ENCODE results near the gene CELSR3.

Gene CELSR3

DNA sequence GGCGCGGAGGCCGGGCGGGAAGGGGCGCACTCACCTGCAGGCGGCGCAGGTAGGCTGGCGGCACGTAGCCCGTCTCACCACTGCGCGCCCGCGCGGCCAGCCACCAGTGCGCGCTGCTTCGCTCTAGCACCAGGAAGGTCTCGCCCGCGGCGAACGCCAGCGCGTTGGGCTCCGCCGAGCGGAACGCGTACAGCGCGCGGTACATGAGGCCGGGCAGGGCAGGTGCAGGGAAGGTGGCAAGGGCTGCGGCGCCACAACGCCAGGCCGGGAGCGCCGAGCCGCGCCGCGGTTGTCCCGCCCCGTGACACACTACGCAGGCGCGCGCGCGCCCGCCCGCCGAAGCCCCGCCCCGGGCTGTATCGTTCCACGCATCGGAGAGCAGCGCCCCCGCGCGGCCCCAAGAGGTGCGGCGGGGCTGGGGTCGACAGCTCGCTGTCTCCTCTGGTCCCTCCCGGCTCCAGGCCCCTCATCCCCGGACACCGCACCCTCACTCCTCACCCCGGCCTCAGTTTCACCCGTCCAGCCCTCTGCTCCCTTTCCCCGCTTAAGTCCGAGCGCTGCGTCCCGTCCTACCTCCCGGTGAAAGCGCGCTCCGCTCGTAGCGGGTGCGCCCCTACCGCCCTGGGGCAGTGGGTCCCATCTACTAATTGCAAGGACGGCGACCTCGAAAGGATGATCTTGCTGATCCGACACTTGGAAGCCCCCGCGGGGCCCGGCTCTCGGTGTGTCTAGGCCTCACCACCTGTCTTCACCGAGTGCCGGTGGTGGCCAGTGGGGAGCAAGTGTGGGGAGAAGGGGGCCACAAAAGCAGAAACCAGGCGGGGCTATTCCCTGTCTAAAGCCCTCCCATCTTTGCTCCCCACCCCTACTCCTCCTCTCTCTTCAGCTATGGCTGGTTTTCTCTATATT, 23.2 kb upstream of the CELSR3 start, which contains the start of gene NCKIPSD:
Gene NCKIPSD (minus strand): TSS at position 313 of the 909 bp plus-strand sequence. CDS start 108 bp downstream, at position 205.
- DNase-seq (ENCODE audit: low spot score): peak; percentile 99

DNA sequence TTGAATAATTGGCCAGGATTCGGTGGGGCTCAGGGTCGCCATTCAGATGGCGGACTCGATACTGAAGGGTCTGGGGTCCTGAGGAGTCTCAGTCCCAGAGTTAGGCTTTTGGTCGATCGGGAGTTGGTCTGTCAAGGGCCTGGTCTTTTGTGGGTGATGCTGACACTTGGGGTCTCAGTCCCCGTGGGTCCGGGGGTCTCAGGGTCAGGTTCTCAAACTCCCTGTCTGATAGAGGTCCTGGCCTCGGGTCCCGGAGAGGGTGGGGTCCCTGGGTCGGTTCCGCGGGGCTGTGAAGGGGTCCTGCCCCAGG, 22.6 kb upstream of the CELSR3 start:
- no peak for DNase-seq (ENCODE audit: low spot score)

DNA sequence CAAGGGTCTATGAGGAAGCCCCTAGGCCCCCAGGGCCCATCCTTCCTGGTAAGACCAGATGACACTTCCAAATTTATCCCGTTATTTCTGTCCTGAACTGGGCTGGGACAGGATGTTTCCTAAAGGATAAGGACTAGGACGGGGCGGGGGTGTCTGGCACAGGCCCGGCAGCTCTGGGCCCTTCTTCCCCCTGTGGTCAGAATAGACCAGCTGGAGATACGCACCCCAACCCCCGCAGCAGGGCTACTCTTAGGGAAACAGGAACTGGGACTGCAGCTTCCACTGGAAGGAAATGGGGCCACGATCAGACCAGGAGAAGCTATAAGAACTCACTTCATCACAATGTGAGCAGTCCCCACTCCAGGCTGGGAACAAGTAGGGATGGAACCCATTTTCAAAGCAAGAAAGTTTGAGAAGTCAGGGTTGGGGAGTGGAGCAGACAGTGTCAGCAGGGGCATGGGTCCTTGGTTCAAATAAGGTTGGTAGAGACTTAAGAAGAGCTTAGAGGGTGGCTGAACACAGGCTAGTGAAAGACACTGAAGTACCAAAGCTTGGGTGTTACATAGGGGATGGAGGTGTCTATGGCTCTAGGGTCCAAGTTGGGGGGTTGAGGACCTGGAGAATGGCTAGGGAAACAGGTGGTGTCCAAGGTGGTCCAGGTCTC, 21.9 kb upstream of the CELSR3 start:
- peak; percentile 37 for DNase-seq (ENCODE audit: low spot score)

DNA sequence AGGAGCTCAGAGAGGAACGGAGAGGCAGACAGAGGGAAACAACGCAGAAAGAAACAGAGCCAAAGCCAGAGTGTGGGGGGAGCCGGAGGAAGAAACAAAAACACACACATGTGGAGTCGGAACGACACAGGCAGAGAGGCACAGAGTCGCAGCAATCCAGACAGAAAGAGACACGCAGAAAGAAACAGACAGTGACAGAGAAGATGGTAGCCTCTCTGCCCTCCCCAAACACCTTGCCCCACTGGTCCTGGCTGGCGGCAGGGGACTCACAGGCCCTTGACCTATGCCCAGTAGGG, 21.3 kb upstream of the CELSR3 start:
- no peak for DNase-seq (ENCODE audit: low spot score)

DNA sequence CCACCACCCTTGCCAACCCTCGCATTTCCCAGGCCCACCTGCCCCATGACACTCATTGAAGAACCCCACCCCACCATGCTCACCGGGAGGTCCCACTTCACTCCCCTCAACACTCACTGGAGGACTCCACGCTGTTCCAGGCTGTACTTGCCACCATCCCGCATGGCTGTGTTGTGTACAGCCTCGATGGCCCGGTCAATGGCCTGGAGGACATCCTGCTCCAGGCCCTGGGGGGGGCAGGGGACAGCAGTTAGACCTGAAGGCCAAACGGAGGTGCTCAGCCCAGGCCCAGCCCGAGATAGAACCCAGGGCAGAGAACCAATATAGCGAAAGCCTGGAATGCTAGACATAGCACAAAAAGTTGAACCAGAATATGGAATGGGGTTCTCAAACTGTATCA, 20.1 kb upstream of the CELSR3 start:
- DNase-seq (ENCODE audit: low spot score): no peak

DNA sequence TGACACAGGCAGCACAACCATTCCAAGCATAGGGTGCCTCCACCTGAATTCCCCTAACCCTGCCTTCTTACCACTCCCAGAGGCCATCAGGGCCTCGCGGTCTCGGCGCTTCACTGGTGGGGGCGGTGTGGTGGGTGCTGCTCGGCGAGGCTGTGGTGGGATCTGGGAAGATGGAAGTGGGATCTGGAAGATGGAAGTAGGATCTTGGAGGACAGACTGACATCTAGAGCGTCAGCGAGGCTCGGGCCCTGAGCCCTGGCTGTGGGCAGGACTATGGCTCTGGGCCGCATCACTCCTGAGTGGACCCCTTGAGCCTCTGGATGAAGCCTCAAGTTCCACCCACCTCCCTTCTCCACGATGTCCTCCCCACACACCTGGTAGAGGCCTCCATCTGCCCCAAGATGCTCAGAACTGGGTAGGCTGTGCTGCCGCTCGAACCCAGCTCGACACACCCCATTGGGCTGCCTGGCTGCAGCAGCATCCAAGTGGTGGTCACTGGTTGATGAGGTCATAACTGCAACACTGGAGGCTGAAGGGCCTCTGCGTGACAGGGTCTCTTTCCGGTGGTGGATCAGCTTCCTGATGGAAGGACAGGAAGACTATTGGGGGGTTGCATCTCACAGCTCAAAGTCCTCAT, 19.4 kb upstream of the CELSR3 start:
- DNase-seq (ENCODE audit: low spot score): no peak

DNA sequence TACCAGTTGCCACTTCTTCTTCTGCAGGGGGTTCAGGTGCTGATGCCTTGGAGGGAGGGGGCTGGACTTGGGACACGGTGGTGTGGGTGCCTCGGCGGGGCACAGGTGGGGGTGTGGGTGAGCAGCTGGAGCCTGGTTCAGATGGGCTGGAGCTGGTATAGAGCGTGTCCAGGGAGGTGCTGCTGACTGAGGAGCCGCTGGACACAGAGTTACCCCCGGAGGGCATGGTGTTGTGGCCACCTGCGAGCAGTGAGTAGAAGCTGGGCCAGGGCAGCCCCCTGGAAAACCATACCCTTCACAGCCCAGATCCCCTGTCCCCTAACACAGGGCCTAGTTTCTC, 18.8 kb upstream of the CELSR3 start:
- DNase-seq (ENCODE audit: low spot score): no peak

DNA sequence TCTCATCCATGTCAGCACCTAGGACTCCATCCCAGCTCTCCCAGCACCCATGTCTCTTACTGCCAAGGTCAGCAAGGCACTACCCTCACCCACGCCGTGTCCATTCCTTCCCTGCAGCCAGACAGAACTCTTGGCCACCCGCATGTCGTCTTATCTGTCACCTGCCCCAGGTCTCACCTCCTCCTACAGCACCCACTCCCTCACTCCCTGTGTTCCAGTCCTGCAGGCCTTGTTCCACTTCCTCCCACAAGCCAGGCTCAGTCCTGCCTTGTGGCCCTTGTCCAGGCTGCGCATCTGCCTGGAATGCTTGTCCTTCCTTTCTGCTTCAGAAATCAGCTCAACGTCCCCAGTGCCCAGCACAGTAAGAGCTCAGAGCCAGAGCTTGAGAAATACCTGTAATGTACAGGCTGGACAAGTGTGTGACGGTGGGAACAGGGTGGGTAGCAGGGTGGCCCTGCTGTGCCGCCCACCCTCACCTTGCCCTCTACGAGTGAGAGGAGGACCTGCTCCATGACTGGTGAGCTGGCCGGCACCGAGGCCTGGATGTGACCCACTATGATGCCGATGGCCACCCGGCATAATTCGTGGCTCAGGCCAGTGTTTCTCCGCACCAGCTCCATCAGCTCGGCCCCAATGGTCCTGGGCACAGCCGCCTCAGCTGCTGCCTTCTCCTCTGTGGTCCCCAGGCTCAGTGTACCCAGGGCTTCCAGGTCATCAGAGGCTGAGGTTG, 18.3 kb upstream of the CELSR3 start:
- no peak for DNase-seq (ENCODE audit: low spot score)

DNA sequence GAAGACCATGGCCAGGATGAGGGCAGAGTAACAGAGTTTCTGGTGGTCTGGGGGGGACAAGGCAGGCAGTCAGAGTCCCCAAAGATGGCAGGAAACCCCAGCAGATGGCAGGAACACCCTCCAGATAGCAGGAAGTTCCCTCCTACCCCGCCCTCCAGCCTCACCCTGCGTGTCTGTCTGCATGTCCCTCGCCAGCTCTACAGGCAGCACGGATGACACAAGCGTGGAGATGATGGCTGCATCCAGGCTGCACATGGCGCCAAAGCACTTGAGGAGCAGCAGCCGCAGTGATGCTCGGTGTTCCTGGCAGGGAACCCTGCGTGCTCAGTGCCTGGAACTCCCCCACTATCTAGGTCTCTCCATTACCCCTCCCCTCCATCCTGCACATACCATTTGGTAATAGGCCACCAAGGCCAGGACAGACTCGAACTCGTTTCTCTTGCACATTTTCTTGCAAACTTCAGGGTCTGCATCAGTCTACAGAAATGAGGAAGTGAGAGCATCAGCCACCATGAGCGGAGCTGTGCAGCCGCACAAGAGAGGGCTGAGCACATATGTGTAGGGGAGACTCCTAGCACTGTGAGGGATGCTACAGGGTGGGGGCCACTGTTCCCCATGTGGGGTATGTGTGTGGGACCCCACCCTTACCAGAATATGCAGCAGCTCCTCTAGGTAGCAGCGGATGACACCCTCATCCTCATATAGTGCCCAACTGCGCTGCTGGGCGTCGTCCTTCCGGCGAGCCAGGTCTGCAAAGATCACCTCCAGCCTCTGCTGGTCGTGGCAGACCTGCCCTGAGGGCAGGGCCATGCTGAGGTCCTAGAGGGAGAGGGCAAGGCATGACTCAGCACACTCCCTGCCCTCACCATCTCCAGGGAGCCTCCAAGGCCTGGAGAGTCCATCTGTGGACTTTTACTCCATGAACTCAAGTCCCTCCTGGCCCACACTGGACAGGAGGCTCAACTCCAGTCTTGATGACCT, 17.0 kb upstream of the CELSR3 start:
- no peak for DNase-seq (ENCODE audit: low spot score)

DNA sequence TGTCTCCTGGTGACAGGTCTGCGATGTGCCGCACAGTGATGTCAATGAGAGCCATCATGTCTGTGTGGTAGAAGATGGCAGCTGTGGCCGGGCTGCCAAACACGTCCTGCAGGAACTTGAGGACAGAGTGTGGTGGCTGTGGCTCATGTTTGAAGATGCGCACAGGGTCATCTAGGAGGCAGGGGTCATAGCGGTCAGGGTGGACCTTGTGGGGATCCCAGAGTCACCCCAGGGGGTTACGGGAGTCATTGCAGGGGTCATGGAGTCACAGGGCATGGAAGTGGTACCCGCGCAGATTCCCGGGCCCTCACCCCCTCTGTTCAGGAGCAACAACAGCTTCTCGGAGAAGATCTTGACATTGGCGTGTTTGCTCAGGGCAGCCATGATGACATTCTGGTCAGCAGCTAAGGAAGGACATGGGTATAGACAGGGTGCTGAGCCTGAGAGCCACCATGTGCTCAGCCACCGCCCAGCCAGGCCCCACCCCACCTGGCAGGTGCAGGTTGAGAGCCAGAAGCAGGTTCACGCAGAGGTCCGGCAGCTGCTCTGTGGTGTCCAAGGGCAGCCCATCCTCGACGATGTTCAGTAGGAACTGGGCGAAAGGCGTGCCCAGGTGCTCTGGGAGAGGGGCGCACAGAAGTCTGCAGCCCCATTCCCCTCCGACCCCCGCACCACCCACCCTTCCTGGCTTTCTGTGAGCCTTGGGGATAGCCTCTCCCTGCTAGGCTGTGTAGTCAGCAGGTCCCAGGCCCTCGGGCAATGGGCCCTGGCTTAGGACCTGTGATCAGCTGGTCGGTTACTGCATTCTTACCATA, 16.1 kb upstream of the CELSR3 start:
- DNase-seq (ENCODE audit: low spot score): no peak

DNA sequence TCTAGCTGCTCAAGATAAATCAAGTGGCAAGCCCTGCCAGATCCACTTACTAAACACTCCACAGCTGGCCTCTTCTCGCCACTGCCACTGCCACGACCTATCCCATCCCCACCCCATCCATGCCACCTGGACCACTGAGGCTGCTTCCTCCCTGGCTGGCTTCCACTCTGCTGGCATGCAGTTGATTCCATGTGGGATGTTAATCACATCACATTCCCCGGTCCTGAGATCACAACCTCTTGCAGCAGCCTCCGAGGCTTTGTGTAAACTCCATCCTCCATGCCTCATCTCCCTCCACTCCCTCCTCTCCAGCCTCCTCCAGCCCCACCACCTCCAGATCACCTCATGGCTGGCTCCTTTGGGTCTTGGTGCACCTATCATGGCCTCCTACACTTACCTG, 15.4 kb upstream of the CELSR3 start:
- DNase-seq (ENCODE audit: low spot score): peak; percentile 37

DNA sequence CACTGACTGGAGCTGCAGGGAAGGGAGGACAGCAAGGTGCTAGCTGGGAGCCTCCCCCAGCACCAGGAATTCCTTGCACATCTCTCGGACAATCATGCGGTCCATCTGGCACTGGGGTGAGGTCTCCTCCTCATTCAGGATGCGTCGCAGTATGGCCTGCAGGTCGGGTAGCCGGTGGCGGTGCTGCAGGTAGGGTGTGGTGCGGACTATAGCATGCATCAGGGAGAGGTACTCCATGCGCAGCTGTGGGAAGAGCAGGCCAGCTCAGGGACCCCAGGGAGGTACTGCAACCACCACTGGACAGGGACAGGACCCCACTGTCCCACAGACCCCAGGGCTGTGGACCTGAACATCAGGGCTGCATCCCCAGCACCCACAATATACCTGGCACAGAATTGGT, 11.8 kb upstream of the CELSR3 start:
- no peak for DNase-seq (ENCODE audit: low spot score)

DNA sequence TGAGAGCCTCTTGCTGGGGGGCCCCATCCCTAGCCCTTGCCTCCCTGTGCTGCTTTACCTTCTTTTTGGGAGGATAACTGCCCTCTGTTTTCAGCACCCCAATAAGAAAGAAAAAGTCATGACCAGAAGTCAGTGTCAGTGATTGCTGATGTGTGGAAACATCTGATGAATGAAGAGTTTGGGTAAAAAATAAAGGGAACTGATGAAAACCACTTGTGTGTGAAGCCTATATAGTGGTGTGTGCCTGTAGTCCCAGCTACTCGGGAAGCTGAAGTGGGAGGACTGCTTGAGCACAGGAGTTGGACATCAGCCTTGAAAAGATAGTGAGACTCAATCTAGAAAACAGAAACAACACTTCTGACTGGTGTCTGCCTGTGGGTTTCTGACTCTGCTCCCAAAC, 9.8 kb upstream of the CELSR3 start:
- no peak for DNase-seq (ENCODE audit: low spot score)

DNA sequence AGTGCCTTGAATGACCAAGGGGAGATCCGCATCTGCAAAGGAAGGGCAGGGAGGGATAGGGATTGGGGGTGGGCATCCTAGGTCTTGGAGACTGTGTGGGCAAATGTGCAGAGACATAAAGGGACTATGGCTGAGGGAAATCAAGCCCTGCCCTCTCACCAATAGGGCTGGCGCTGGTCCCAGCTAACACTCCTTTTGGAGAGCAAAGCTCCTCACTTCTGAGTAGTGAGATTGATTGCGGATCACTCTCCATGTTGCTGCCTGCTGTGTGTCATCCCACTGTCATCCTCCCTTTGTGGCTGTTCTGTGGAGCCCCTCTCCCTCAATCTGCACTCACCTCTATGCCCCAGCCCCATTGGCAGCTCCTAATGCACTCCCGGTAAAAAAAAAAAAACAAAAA, 2.2 kb upstream of the CELSR3 start:
- no peak for DNase-seq (ENCODE audit: low spot score)

DNA sequence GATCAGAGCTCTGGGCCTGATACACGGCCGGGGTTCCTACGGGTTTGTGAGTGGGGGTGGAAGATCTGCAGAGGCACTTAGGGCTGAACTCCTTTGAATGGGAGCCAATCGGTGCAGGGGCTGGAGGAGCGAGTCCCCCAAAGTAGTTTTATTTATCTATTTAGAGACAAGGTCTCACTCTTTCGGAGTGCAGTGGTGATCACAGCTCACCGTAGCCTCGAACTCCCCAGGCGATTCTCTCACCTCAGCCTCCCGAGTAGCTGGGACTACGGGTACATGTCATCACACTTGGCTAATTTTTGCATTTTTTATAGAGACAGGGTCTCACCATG, 1.6 kb upstream of the CELSR3 start:
- DNase-seq (ENCODE audit: low spot score): no peak

DNA sequence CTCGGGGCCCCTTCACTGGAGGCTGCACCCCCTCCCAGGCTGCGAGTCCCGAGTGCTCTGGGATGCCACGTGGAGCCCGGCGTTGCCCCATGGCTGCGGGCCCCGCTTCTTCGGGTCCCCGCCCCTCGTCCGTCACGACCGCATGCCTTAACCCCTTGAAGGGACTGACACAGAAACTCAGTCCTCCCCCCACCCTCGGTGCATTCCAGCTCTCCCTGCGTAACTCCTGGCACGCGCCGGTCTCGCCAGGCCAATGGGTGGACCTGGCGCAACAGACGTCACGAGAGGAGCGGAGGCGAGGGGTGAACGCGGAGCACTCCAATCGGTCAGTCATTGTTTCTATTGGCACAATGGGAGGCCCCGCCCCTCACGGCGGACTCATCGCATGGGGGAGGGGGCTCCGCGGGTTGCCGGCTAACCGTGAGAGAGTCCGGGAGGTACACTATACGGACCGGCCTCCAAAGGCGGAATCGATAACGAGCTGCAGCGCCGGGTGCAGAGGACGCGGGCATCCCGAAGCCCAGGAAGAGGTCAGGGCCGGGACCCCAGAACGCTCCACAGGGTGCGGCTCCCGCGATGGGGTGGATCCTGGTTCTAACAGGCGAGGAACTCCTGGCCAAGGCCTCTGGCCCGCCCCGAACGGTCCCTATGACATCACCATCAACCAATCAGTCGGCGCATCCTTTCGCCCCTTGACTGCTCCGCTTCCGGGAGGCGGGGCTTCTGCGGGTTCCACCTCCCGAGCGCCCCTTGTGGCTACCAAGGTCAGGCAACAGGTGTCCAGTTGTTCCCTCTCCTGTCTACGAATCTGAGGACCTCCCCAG, 1.0 kb upstream of the CELSR3 start:
- DNase-seq (ENCODE audit: low spot score): peak; percentile 99

DNA sequence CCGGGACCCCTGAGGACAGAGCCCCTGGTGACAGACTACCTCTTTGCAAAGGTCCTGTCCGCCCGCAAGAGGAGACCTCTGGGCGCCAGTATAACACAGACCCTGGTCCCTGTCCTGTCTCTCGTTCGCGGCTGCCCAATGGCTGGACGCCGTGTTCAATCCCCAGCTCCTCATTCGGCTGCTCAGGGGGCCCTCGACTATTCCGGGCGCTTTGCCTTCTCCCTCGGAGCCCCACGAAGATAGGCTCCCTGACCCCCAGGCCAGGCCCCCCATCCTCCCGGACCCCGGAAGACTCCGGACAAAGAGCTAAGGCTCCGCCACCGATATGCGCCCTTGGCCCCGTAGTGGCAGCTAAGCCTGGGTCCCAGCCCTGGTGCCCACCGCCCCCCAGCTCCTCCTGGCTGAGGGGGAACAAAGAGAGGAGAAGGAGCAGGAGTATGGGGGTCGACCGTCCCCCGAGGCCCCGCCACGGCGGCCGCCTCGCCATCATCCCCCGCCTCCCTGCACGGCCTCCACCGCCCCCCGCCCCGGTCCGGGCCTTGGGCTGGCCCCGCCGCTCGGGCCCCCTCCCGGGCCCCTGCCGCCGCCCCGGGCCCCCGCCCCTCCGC, 437 bp downstream of the CELSR3 start:
- no peak for DNase-seq (ENCODE audit: low spot score)

DNA sequence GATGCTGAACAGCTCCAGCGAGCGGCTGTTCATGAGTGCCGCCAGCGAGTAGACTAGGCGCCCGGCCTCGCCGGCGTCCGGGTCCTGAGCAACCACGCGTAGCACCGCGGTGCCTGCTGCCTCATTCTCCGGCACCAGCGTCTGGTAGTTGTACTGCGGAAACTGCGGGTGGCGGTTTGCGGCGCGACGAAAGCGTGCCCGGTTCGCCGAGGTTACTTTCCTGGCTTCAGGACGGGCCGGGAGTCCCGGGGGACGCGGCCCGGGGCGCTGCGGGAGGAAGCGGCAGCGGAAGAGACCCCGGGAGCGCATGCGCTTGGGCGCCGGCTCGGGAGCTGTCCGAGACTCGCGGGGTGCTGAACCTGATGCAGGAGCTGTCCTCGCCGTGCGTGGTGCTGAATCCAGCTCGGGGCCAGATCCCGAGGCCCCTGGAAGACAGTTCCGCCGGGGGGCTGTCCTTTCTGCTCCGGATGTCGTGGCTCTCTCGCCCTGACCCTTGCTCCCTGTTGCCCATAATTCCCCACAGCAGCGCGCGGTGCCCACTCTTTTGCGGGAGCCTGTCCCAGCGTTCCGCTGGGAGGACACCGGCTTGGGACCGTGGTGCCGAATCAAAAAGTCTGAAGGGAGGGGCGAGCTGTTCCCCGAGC, 1.1 kb downstream of the CELSR3 start:
- DNase-seq (ENCODE audit: low spot score): peak; percentile 93

DNA sequence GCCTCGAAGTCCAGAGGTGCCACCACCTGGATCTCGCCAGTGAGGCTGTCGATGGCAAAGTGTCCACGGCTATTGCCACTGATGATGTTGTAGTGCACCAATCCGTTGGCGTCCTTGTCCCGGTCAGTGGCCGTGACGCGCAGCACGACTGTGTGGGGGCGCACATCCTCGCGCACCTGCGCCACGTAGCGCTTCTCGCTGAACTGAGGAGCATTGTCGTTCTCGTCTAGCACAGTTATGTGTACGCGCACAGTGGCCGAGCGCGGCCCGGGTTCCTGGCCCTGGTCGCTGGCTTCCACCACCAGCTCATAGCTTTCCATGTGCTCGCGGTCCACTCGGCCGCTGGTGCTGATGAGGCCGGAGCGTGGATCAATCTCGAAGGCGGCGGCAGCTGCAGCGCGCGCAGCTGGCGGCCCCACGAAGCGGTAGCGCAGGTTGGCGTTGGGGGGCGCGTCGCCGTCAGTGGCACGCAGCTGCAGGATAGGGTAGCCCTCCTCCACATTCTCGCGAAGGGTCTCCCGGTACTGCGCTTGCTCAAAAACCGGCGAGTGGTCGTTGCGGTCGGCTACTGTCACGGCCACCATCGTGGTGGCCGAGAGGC, 1.8 kb downstream of the CELSR3 start:
- DNase-seq (ENCODE audit: low spot score): no peak

Data from AG20443 (cell line).